ENCODE data around the gene ASS1. TPM values are rescaled to one million over a fixed set of nuclear protein-coding genes. Genes with fewer than 3 reads are reported as not detected.

Gene ASS1
- total and polyA plus RNA-seq, 2 of the 13 experiments (the other 11 are each of a cell fraction or from before 2014, with no cell fraction given) = 77.6 to 122 TPM

DNA sequence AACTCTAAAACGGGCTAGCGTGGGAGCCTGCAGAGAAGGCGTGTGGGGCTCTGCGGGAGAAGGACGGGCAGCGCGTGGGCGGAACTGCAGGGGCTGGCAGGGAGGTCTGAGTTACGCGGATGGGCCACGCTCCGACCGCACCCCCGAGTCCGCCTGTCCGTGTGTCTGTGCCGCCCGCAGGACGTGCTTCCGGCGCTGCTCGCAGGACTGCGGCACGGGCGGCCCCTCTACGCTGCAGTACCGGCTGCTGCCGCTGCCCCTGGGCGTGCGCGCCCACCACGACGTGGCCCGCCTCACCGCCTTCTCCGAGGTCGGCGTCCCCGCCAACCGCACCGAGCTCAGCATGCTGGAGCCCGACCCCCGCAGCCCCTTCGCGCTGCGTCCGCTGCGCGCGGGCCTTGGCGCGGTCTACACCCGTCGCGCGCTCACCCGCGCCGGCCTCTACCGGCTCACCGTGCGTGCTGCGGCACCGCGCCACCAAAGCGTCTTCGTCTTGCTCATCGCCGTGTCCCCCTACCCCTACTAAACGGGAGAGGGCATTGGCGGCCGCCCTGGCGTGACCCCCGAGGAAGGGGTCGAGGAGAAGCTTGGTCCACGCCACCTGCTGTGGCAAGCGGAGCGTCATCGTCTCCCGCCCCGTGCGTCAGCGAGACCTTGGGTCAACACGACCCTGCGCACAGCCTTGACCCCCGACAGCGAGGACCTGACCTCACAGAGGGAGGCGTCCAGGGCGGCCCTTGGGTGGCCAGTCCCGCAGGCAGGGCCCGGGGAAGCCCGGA is 11.4 kb upstream of the ASS1 start (continued):
- TF ChIP-seq, protein P1, sequence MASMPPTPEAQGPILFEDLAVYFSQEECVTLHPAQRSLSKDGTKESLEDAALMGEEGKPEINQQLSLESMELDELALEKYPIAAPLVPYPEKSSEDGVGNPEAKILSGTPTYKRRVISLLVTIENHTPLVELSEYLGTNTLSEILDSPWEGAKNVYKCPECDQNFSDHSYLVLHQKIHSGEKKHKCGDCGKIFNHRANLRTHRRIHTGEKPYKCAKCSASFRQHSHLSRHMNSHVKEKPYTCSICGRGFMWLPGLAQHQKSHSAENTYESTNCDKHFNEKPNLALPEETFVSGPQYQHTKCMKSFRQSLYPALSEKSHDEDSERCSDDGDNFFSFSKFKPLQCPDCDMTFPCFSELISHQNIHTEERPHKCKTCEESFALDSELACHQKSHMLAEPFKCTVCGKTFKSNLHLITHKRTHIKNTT (CRISPR knock-in tag; IDR thresholded peaks at IDR 0.05) = no peak
- TF ChIP-seq MXI1 (IDR thresholded peaks at IDR 0.05; ENCODE audit: borderline replicate concordance, low read depth, low read length) (no peak), PHF5A (CRISPR knock-in tag; IDR thresholded peaks at IDR 0.05; ENCODE audit: low read depth, unreplicated experiment) (no peak), ZNF746 (CRISPR knock-in tag; IDR thresholded peaks at IDR 0.05) (no peak), HMG20A (CRISPR knock-in tag; IDR thresholded peaks at IDR 0.05; ENCODE audit: borderline replicate concordance) (no peak; the same call in 1 of the 2 replicates), BRCA1 (CRISPR knock-in tag; IDR thresholded peaks at IDR 0.05) (no peak), ZFP82 (CRISPR knock-in tag; IDR thresholded peaks at IDR 0.05; ENCODE audit: borderline replicate concordance) (no peak; the same call in 1 of the 2 replicates), MYC (CRISPR knock-in tag; IDR thresholded peaks at IDR 0.05; ENCODE audit: borderline replicate concordance) (peak; percentile 78), RFXANK (CRISPR knock-in tag; IDR thresholded peaks at IDR 0.05) (no peak), ZNF30 (CRISPR knock-in tag; IDR thresholded peaks at IDR 0.05) (peak; percentile 84; the same call in 1 of the 2 replicates), TBX2 (CRISPR knock-in tag; IDR thresholded peaks at IDR 0.05; ENCODE audit: borderline replicate concordance) (peak; percentile 42), ZNF790 (CRISPR knock-in tag; IDR thresholded peaks at IDR 0.05; ENCODE audit: borderline replicate concordance) (no peak), RXRB (CRISPR knock-in tag; IDR thresholded peaks at IDR 0.05; ENCODE audit: borderline replicate concordance) (peak; percentile 68), HHEX (CRISPR knock-in tag; IDR thresholded peaks at IDR 0.05) (no peak), SALL2 (CRISPR knock-in tag; IDR thresholded peaks at IDR 0.05) (peak; percentile 57; the same call in 1 of the 2 replicates), MAFK (conservative IDR thresholded peaks at IDR 0.05 in 1 of 2, IDR thresholded peaks at IDR 0.05 in 1 of 2; ENCODE audit: low read length in 2 of 2) (no peak), ISX (CRISPR knock-in tag; conservative IDR thresholded peaks at IDR 0.05) (no peak), IRF2 (CRISPR knock-in tag; IDR thresholded peaks at IDR 0.05) (no peak), ZNF570 (CRISPR knock-in tag; IDR thresholded peaks at IDR 0.05; ENCODE audit: borderline replicate concordance) (no peak), TMF1 (CRISPR knock-in tag; IDR thresholded peaks at IDR 0.05; ENCODE audit: low read depth) (no peak), ZNF24 (IDR thresholded peaks at IDR 0.05) (no peak), ZNF780A (CRISPR knock-in tag; IDR thresholded peaks at IDR 0.05) (no peak)
- TF ChIP-seq, protein P2, sequence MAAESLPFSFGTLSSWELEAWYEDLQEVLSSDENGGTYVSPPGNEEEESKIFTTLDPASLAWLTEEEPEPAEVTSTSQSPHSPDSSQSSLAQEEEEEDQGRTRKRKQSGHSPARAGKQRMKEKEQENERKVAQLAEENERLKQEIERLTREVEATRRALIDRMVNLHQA (CRISPR knock-in tag; IDR thresholded peaks at IDR 0.05) = no peak
- TF ChIP-seq, protein P3, sequence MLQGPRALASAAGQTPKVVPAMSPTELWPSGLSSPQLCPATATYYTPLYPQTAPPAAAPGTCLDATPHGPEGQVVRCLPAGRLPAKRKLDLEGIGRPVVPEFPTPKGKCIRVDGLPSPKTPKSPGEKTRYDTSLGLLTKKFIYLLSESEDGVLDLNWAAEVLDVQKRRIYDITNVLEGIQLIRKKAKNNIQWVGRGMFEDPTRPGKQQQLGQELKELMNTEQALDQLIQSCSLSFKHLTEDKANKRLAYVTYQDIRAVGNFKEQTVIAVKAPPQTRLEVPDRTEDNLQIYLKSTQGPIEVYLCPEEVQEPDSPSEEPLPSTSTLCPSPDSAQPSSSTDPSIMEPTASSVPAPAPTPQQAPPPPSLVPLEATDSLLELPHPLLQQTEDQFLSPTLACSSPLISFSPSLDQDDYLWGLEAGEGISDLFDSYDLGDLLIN (CRISPR knock-in tag; IDR thresholded peaks at IDR 0.05; ENCODE audit: borderline replicate concordance) = no peak
- TF ChIP-seq, protein P4, sequence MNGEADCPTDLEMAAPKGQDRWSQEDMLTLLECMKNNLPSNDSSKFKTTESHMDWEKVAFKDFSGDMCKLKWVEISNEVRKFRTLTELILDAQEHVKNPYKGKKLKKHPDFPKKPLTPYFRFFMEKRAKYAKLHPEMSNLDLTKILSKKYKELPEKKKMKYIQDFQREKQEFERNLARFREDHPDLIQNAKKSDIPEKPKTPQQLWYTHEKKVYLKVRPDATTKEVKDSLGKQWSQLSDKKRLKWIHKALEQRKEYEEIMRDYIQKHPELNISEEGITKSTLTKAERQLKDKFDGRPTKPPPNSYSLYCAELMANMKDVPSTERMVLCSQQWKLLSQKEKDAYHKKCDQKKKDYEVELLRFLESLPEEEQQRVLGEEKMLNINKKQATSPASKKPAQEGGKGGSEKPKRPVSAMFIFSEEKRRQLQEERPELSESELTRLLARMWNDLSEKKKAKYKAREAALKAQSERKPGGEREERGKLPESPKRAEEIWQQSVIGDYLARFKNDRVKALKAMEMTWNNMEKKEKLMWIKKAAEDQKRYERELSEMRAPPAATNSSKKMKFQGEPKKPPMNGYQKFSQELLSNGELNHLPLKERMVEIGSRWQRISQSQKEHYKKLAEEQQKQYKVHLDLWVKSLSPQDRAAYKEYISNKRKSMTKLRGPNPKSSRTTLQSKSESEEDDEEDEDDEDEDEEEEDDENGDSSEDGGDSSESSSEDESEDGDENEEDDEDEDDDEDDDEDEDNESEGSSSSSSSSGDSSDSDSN (CRISPR knock-in tag; IDR thresholded peaks at IDR 0.05) = peak; percentile 93
- TF ChIP-seq, protein P5, sequence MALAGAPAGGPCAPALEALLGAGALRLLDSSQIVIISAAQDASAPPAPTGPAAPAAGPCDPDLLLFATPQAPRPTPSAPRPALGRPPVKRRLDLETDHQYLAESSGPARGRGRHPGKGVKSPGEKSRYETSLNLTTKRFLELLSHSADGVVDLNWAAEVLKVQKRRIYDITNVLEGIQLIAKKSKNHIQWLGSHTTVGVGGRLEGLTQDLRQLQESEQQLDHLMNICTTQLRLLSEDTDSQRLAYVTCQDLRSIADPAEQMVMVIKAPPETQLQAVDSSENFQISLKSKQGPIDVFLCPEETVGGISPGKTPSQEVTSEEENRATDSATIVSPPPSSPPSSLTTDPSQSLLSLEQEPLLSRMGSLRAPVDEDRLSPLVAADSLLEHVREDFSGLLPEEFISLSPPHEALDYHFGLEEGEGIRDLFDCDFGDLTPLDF (CRISPR knock-in tag; IDR thresholded peaks at IDR 0.05) = no peak

Measured in HepG2 (cell line).